ENCODE results near the gene B4GALT6. TPM values are rescaled to one million over a fixed set of nuclear protein-coding genes. Genes with fewer than 3 reads are reported as not detected.

B4GALT6 gene
- total and polyA plus RNA-seq, 3 donors from 2014 or later = 12.1 to 19.5 (median 14.9) TPM

DNA sequence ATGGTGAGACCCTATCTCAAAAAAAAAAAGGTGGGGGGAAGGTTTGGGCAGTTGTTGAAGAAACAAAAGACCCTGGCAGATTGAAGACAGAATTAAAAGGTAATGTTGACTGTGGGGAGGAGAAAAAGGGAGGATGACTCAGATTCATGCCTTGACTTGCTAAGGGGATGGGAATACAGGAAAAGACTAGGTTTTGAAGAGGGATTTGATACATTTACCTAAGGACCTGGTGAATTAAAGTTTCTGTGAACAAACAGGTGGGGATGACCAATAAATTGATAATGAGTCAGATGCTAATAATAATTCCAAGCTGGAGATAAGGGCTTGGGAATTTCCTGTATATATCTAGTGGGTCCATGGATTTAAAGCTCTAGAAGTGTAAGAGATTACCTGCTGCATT, 65.1 kb downstream of the B4GALT6 start:
- H3K27me3 ChIP-seq = no peaks in the 10 kb centered on the region
- intact Hi-C loops (cut with DNase I; ENCODE audit: low total_unique reads) = no loop called here
- H3K4me3 ChIP-seq = no peak overlapping the region
- no peak for TF ChIP-seq POLR2A (IDR thresholded peaks at IDR 0.05)
- TF ChIP-seq, protein P1, sequence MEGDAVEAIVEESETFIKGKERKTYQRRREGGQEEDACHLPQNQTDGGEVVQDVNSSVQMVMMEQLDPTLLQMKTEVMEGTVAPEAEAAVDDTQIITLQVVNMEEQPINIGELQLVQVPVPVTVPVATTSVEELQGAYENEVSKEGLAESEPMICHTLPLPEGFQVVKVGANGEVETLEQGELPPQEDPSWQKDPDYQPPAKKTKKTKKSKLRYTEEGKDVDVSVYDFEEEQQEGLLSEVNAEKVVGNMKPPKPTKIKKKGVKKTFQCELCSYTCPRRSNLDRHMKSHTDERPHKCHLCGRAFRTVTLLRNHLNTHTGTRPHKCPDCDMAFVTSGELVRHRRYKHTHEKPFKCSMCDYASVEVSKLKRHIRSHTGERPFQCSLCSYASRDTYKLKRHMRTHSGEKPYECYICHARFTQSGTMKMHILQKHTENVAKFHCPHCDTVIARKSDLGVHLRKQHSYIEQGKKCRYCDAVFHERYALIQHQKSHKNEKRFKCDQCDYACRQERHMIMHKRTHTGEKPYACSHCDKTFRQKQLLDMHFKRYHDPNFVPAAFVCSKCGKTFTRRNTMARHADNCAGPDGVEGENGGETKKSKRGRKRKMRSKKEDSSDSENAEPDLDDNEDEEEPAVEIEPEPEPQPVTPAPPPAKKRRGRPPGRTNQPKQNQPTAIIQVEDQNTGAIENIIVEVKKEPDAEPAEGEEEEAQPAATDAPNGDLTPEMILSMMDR (IDR thresholded peaks at IDR 0.05) = no peak
- no peak overlapping the region for H3K27ac ChIP-seq
- DNase-seq = no peak
- H3K4me1 ChIP-seq = no peaks in the 10 kb centered on the region
- no peaks in the 10 kb centered on the region for H3K36me3 ChIP-seq (ENCODE audit: low read depth, missing control alignments)
- no peaks in the 10 kb centered on the region for H3K9me3 ChIP-seq

DNA sequence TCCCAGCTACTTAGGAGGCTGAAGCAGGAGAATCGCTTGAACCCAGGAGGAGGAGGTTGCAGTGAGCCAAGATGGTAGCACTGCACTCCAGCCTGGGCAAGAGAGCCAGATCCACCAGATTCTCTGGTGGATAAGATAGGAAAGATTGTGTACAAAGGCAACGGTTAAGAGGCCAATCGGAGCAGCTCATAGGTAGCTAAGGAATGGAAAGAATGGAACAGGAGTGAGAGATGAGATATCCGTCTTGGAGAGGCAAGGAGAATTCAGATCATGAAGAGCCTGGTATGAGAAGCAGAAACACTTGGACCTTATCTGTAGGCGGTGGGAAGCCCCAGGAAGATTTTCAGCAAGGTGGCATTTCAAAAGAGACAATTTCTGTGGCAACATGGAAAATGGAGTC, 65.6 kb downstream of the B4GALT6 start:
- Histone ChIP-seq H3K27ac (no peak overlapping the region), H3K4me1 (no peaks in the 10 kb centered on the region), H3K4me3 (no peak overlapping the region), H3K9me3 (no peaks in the 10 kb centered on the region), H3K36me3 (ENCODE audit: low read depth, missing control alignments) (no peaks in the 10 kb centered on the region), H3K27me3 (no peaks in the 10 kb centered on the region)
- WGBS, 2 donors = 74 to 84% methylated on average over 5 of the region's 5 CpGs
- intact Hi-C loops (cut with DNase I; ENCODE audit: low total_unique reads) = no loop called here
- TF ChIP-seq POLR2A (IDR thresholded peaks at IDR 0.05) = no peak
- TF ChIP-seq, protein P1 (IDR thresholded peaks at IDR 0.05) = no peak
- DNase-seq = no peak

GRCh38 chr18:31617031-31617717, 67.2 kb downstream of the B4GALT6 start:
- DNase-seq = no peak
- H3K4me3 ChIP-seq = no peak overlapping the region
- no peak overlapping the region for H3K27ac ChIP-seq
- no peaks in the 10 kb centered on the region for H3K4me1 ChIP-seq
- intact Hi-C loops (cut with DNase I; ENCODE audit: low total_unique reads) = no loop called here
- 64 to 72% methylated on average over 5 of the region's 5 CpGs for WGBS, 2 donors
- no peaks in the 10 kb centered on the region for H3K27me3 ChIP-seq
- TF ChIP-seq, protein P1 (IDR thresholded peaks at IDR 0.05) = no peak
- no peak for TF ChIP-seq POLR2A (IDR thresholded peaks at IDR 0.05)
- H3K9me3 ChIP-seq = no peaks in the 10 kb centered on the region
- no peaks in the 10 kb centered on the region for H3K36me3 ChIP-seq (ENCODE audit: low read depth, missing control alignments)

GRCh38 chr18:31616586-31616985, 67.8 kb downstream of the B4GALT6 start:
- no peak overlapping the region for H3K27ac ChIP-seq
- intact Hi-C loops (cut with DNase I; ENCODE audit: low total_unique reads) = no loop called here
- H3K4me1 ChIP-seq = no peaks in the 10 kb centered on the region
- no peaks in the 10 kb centered on the region for H3K9me3 ChIP-seq
- H3K4me3 ChIP-seq = no peak overlapping the region
- no peak for DNase-seq
- 89 to 94% methylated on average over 4 of the region's 4 CpGs for WGBS, 2 donors
- H3K36me3 ChIP-seq (ENCODE audit: low read depth, missing control alignments) = no peaks in the 10 kb centered on the region
- H3K27me3 ChIP-seq = no peaks in the 10 kb centered on the region
- no peak for TF ChIP-seq POLR2A (IDR thresholded peaks at IDR 0.05)
- TF ChIP-seq, protein P1 (IDR thresholded peaks at IDR 0.05) = no peak

DNA sequence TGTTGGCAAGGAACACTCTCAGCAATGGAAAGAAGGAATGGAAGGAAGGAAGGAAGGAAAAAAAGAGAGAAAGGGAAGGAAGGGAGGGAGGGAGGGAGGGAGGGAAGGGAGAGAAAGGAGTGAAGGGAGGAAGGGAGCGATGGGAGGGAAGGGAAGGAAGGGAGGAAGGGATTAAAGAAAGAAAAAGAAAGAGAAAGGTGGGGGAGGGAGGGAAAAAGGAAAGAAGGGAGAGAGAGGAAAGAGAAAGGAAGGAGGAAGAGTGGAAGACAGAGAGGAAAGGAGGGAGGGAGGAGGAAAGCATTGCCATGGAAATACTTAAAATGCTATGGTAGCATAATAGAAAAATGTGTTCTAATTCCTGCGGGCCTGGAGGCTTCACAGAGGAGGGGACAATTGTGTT, 70.3 kb downstream of the B4GALT6 start:
- H3K36me3 ChIP-seq (ENCODE audit: low read depth, missing control alignments) = no peaks in the 10 kb centered on the region
- H3K9me3 ChIP-seq = no peaks in the 10 kb centered on the region
- H3K4me1 ChIP-seq = no peaks in the 10 kb centered on the region
- no peak for DNase-seq
- WGBS, 2 donors = 81 to 90% methylated on average over 2 of the region's 2 CpGs
- no peak for TF ChIP-seq POLR2A (IDR thresholded peaks at IDR 0.05)
- TF ChIP-seq, protein P1 (IDR thresholded peaks at IDR 0.05) = no peak
- intact Hi-C loops (cut with DNase I; ENCODE audit: low total_unique reads) = no loop called here
- H3K27ac ChIP-seq = no peak overlapping the region
- H3K27me3 ChIP-seq = no peaks in the 10 kb centered on the region
- H3K4me3 ChIP-seq = no peak overlapping the region
